ENCODE results near the gene MT1M.

Gene MT1M

GRCh38 chr16:56605475-56605874 lies 27.0 kb upstream of the MT1M start:
- DNase-seq (ENCODE audit: low read depth) = no peak
- no peak overlapping the region for H3K4me3 ChIP-seq (ENCODE audit: low read length)
- TF ChIP-seq CTCF (conservative IDR thresholded peaks at IDR 0.05; ENCODE audit: low read length) = no peak

- H3K4me3 ChIP-seq (ENCODE audit: low read length) = no peak overlapping the region
- no peak for DNase-seq (ENCODE audit: low read depth)
- no peak for TF ChIP-seq CTCF (conservative IDR thresholded peaks at IDR 0.05; ENCODE audit: low read length)
These were observed 26.4 kb upstream of the MT1M start for GRCh38 chr16:56606071-56606475.

GRCh38 chr16:56606476-56607108 lies 25.9 kb upstream of the MT1M start:
- TF ChIP-seq CTCF (conservative IDR thresholded peaks at IDR 0.05; ENCODE audit: low read length) = no peak
- peak overlapping the region; percentile 52 for H3K4me3 ChIP-seq (ENCODE audit: low read length)
- DNase-seq (ENCODE audit: low read depth) = peak; percentile 87

GRCh38 chr16:56607109-56607618 lies 25.3 kb upstream of the MT1M start:
- no peak for TF ChIP-seq CTCF (conservative IDR thresholded peaks at IDR 0.05; ENCODE audit: low read length)
- H3K4me3 ChIP-seq (ENCODE audit: low read length) = peak overlapping the region; percentile 55
- peak; percentile 99 for DNase-seq (ENCODE audit: low read depth)

GRCh38 chr16:56607675-56608042 lies 24.8 kb upstream of the MT1M start:
- TF ChIP-seq CTCF (conservative IDR thresholded peaks at IDR 0.05; ENCODE audit: low read length) = no peak
- peak overlapping the region; percentile 55 for H3K4me3 ChIP-seq (ENCODE audit: low read length)
- no peak for DNase-seq (ENCODE audit: low read depth)

GRCh38 chr16:56608043-56608875 lies 24.2 kb upstream of the MT1M start, which contains the start of gene MT2A:
TSS of gene MT2A (plus strand) at chr16:56608584. CDS start at chr16:56608656, 72 bp downstream.
- no peak for TF ChIP-seq CTCF (conservative IDR thresholded peaks at IDR 0.05; ENCODE audit: low read length)
- DNase-seq (ENCODE audit: low read depth) = peak; percentile 97
- peak within 1 kb of the TSS; percentile 89 for H3K4me3 ChIP-seq (ENCODE audit: low read length)

Data from AG10803 (cell line).